Urinary bladder (tissue), 4 donors: ENCODE data around the gene SNX33. TPM values are rescaled to one million over a fixed set of nuclear protein-coding genes. Genes with fewer than 3 reads are reported as not detected.
"Not testable (repeated sequence)": the region's sequence is repeated elsewhere in the genome, so short reads cannot be mapped to it uniquely, and the experiment has no call there.

Experiments
- DNase-seq: peaks from one replicate; pipeline ENCODE4 v3.0.0-alpha.2; 2015; ENCODE audit errors: extremely low spot score
- H3K27ac ChIP-seq: one replicate; pipeline ENCODE4 v1.5.1; 2013; ENCODE audit warnings: low read depth, mild to moderate bottlenecking, moderate library complexity
- H3K36me3 ChIP-seq: one replicate; pipeline ENCODE4 v1.6.1; 2013; ENCODE audit warnings: mild to moderate bottlenecking, moderate library complexity; ENCODE audit not compliant: insufficient read depth
- H3K4me1 ChIP-seq: one replicate; pipeline ENCODE4 v1.6.1; 2013; ENCODE audit warnings: mild to moderate bottlenecking, moderate library complexity; ENCODE audit not compliant: insufficient read depth
- H3K4me3 ChIP-seq: one replicate; pipeline ENCODE4 v1.5.1; 2013; ENCODE audit warnings: low read depth, low read length
- WGBS: extraction: QIAGEN DNeasy Blood & Tissue Kit; methylation state at CpG from one replicate; pipeline ENCODE4 v1.1.7; 2013; 5-methylcytosine and 5-hydroxymethylcytosine counted together
- polyA plus RNA-seq: library from polyadenylated mRNA; stranded (reverse); fragments of 200-250 nt; gene quantifications from one replicate; pipeline ENCODE4 v1.2.3, GENCODE V29; 2013
- total RNA-seq: library from RNA; depleted of rRNA; stranded (reverse); fragments of >200 nt; gene quantifications from one replicate; pipeline ENCODE4 v1.2.3, GENCODE V29; 2014
- donor health status: healthy with polysubstance abuse.
- donor health status: healthy.

SNX33 gene
- 11.1 TPM for total RNA-seq
- 25.8 TPM for polyA plus RNA-seq

GRCh38 chr15:75647370-75648155 is at the start of gene SNX33:
SNX33 (plus strand) TSS chr15:75647912; CDS start chr15:75649103, 1,191 bp downstream.
- H3K4me1 ChIP-seq: peaks cover 2% of the 10 kb centered on the region
- no peaks in the 10 kb centered on the region for H3K36me3 ChIP-seq
- peak; percentile 50 for DNase-seq
- WGBS: under 1% methylated on average over 76 of the region's 76 CpGs
- peak within 1 kb of the TSS; percentile 73 for H3K4me3 ChIP-seq
- H3K27ac ChIP-seq: peak within 1 kb of the TSS; percentile 93

GRCh38 chr15:75598361-75598760 is 49.4 kb upstream of the SNX33 start:
- H3K36me3 ChIP-seq: no peaks in the 10 kb centered on the region
- 89% methylated on average over 4 of the region's 4 CpGs for WGBS
- DNase-seq: no peak
- no peak overlapping the region for H3K4me3 ChIP-seq
- H3K27ac ChIP-seq: no peak overlapping the region
- H3K4me1 ChIP-seq: peaks cover 1% of the 10 kb centered on the region

GRCh38 chr15:75599401-75599800 is 48.3 kb upstream of the SNX33 start:
- DNase-seq: no peak
- H3K4me3 ChIP-seq: no peak overlapping the region
- H3K27ac ChIP-seq: no peak overlapping the region
- H3K36me3 ChIP-seq: no peaks in the 10 kb centered on the region
- H3K4me1 ChIP-seq: peaks cover 1% of the 10 kb centered on the region
- WGBS: 57% methylated on average over 2 of the region's 2 CpGs

GRCh38 chr15:75606026-75606425 is 41.7 kb upstream of the SNX33 start:
- Histone ChIP-seq H3K4me1 (no peaks in the 10 kb centered on the region), H3K27ac (no peak overlapping the region), H3K36me3 (peaks cover 6% of the 10 kb centered on the region), H3K4me3 (no peak overlapping the region)
- 96% methylated on average over 8 of the region's 8 CpGs for WGBS
- DNase-seq: no peak

GRCh38 chr15:75606711-75607699 is 40.7 kb upstream of the SNX33 start:
- H3K36me3 ChIP-seq: peaks cover 6% of the 10 kb centered on the region
- no peaks in the 10 kb centered on the region for H3K4me1 ChIP-seq
- 85% methylated on average over 6 of the region's 6 CpGs for WGBS
- no peak for DNase-seq
- H3K4me3 ChIP-seq: no peak overlapping the region
- H3K27ac ChIP-seq: no peak overlapping the region

GRCh38 chr15:75616766-75617165 is 30.9 kb upstream of the SNX33 start:
- Histone ChIP-seq H3K36me3 (peaks cover 3% of the 10 kb centered on the region), H3K4me3 (no peak overlapping the region), H3K27ac (no peak overlapping the region), H3K4me1 (no peaks in the 10 kb centered on the region)
- no peak for DNase-seq

GRCh38 chr15:75620058-75620820 is 27.5 kb upstream of the SNX33 start:
- WGBS: 42% methylated on average over 4 of the region's 4 CpGs
- DNase-seq: no peak
- H3K4me3 ChIP-seq: no peak overlapping the region
- H3K4me1 ChIP-seq: no peaks in the 10 kb centered on the region
- H3K27ac ChIP-seq: no peak overlapping the region
- H3K36me3 ChIP-seq: peaks cover 3% of the 10 kb centered on the region

GRCh38 chr15:75620841-75621391 is 26.8 kb upstream of the SNX33 start:
- peak; percentile 7 for DNase-seq
- Histone ChIP-seq H3K27ac (no peak overlapping the region), H3K4me3 (no peak overlapping the region), H3K36me3 (peaks cover 3% of the 10 kb centered on the region), H3K4me1 (no peaks in the 10 kb centered on the region)
- 39% methylated on average over 7 of the region's 7 CpGs for WGBS

- Histone ChIP-seq H3K4me3 (no peak overlapping the region), H3K4me1 (no peaks in the 10 kb centered on the region), H3K27ac (no peak overlapping the region), H3K36me3 (no peaks in the 10 kb centered on the region)
- 78% methylated on average over 2 of the region's 2 CpGs for WGBS
- DNase-seq: no peak
These were observed 25.2 kb upstream of the SNX33 start for GRCh38 chr15:75622505-75622904.

GRCh38 chr15:75625542-75626347 is 22.0 kb upstream of the SNX33 start, which contains the start of gene SNUPN:
SNUPN (minus strand) TSS chr15:75625725; CDS start chr15:75621051, 4,674 bp downstream.
- H3K4me3 ChIP-seq: peak within 1 kb of the TSS; percentile 69
- H3K4me1 ChIP-seq: no peaks in the 10 kb centered on the region
- peak within 1 kb of the TSS; percentile 95 for H3K27ac ChIP-seq
- WGBS: under 1% methylated on average over 47 of the region's 47 CpGs
- DNase-seq: peak; percentile 89
- no peaks in the 10 kb centered on the region for H3K36me3 ChIP-seq

- Histone ChIP-seq H3K27ac (no peak overlapping the region), H3K36me3 (no peaks in the 10 kb centered on the region), H3K4me3 (no peak overlapping the region), H3K4me1 (no peaks in the 10 kb centered on the region)
- no peak for DNase-seq
These were observed 15.8 kb upstream of the SNX33 start for GRCh38 chr15:75631935-75632334.

- H3K36me3 ChIP-seq, H3K27ac ChIP-seq, H3K4me1 ChIP-seq, DNase-seq, H3K4me3 ChIP-seq: not testable (repeated sequence)
- WGBS: 87% methylated on average over 7 of the region's 7 CpGs
These were observed 13.8 kb upstream of the SNX33 start for GRCh38 chr15:75633922-75634321.
